Measurements from ENCODE around the gene ZDHHC21. TPM values are rescaled to one million over a fixed set of nuclear protein-coding genes. Genes with fewer than 3 reads are reported as not detected.
"Not testable (repeated sequence)": the region's sequence is repeated elsewhere in the genome, so short reads cannot be mapped to it uniquely, and the experiment has no call there.

Gene ZDHHC21
- total RNA-seq, 2 experiments from 2014 or later, result 5.1 to 6.7 TPM

DNA sequence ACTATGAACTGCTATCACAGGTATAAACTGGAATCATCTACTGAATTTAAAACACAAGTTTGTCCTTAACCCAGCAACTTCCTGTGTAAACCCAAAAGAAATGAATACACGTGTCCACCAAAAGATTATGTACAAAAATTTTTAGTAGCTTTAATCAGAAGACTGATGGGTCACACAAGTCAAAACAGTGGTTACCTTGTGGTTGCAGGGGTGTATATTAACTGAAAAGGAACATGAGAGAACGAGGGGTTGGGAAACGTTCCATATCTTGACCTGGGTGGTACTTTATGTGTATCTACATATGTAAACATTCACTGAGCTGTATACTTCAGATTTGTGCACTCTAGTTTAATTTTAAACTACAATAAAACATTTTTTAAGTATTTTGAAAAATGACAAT, 18.6 kb downstream of the ZDHHC21 start:
- no peaks in the 10 kb centered on the region for H3K9me3 Mint-ChIP-seq
- intact Hi-C loops (cut with micrococcal nuclease), result loop anchor here (5.0 kb wide), 1 partner anchor 347 kb away; no protein-coding TSS in a partner anchor
- no peaks in the 10 kb centered on the region for H3K27me3 Mint-ChIP-seq
- CTCF ChIA-PET, result no interaction called here
- H3K27ac Mint-ChIP-seq, result no peak overlapping the region
- no peak overlapping the region for H3K4me3 Mint-ChIP-seq
- no peak for DNase-seq
- peaks cover 13% of the 10 kb centered on the region for H3K4me1 Mint-ChIP-seq (ENCODE audit: low read depth)
- POLR2A ChIA-PET, result no interaction called here
- peaks cover 29% of the 10 kb centered on the region for H3K36me3 Mint-ChIP-seq

DNA sequence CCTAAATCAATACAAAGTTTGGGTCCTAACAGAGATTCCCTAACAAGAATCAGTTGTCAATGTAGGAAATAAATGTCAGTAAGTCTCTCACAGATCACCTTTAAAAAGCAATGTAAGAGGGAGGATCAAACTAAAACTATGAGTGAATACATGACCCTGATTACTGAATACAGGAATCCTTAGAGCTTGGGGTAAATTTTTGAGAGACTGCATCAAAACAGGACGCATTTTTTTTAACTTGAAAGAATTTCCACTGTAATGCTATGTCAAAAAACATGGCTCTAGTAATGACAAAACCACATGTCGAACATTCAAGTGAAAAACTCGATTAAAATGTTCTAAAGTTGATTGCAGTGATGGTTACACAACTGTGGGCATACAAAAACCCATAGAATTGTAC, 21.9 kb downstream of the ZDHHC21 start:
- Mint-ChIP-seq H3K9me3 (no peaks in the 10 kb centered on the region), H3K36me3 (peaks cover 17% of the 10 kb centered on the region), H3K4me3 (no peak overlapping the region), H3K27me3 (no peaks in the 10 kb centered on the region), H3K4me1 (ENCODE audit: low read depth) (peaks cover 13% of the 10 kb centered on the region), H3K27ac (no peak overlapping the region)
- POLR2A ChIA-PET, result no interaction called here
- no peak for DNase-seq
- CTCF ChIA-PET, result interaction anchor here (1.7 kb wide), 1 partner anchor 10 kb away, joined by 7 read pairs; no protein-coding TSS in a partner anchor
- intact Hi-C loops (cut with micrococcal nuclease), result loop anchor here (2.0 to 5.0 kb wide), 3 partner anchors 19 to 557 kb away; no protein-coding TSS in a partner anchor

GRCh38 chr9:14670718-14671117, 22.5 kb downstream of the ZDHHC21 start:
- Mint-ChIP-seq H3K27me3 (no peaks in the 10 kb centered on the region), H3K27ac (peak overlapping the region; percentile 69), H3K36me3 (peaks cover 12% of the 10 kb centered on the region), H3K4me3 (no peak overlapping the region), H3K4me1 (ENCODE audit: low read depth) (peaks cover 13% of the 10 kb centered on the region), H3K9me3 (no peaks in the 10 kb centered on the region)
- intact Hi-C loops (cut with micrococcal nuclease), result loop anchor here (2.0 to 5.0 kb wide), 3 partner anchors 20 to 558 kb away; no protein-coding TSS in a partner anchor
- POLR2A ChIA-PET, result no interaction called here
- CTCF ChIA-PET, result interaction anchor here (1.7 kb wide), 1 partner anchor 9 kb away, joined by 7 read pairs; no protein-coding TSS in a partner anchor
- no peak for DNase-seq

GRCh38 chr9:14664022-14664421, 29.2 kb downstream of the ZDHHC21 start:
- H3K4me3 Mint-ChIP-seq; DNase-seq; H3K27me3 Mint-ChIP-seq; POLR2A ChIA-PET; H3K9me3 Mint-ChIP-seq; H3K27ac Mint-ChIP-seq; CTCF ChIA-PET; H3K4me1 Mint-ChIP-seq (ENCODE audit: low read depth): not testable (repeated sequence)
- intact Hi-C loops (cut with micrococcal nuclease), result loop anchor here (5.0 kb wide), 1 partner anchor 47 kb away; no protein-coding TSS in a partner anchor
- peaks cover 13% of the 10 kb centered on the region for H3K36me3 Mint-ChIP-seq

DNA sequence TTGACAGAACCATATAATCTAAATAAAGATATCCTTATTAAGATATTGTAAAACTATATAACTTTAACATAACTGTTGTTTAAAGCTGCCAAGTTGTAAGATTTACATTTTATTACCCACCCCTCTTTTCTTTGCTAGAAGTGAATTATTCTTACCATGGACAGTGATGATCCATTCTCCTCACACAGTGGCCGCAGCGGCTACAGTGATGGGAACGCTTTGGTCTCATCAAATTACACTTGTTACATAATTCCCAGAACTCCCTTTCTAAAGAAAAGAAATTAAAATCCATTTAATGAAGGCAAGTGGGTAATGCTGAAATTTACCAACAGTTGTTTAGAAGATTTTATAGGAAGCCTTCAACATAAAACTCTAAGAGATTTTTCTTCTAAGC, 31.2 kb downstream of the ZDHHC21 start:
- Mint-ChIP-seq H3K9me3 (no peaks in the 10 kb centered on the region), H3K27ac (no peak overlapping the region), H3K36me3 (peaks cover 28% of the 10 kb centered on the region), H3K4me1 (ENCODE audit: low read depth) (no peaks in the 10 kb centered on the region), H3K27me3 (no peaks in the 10 kb centered on the region), H3K4me3 (no peak overlapping the region)
- no peak for DNase-seq
- ChIA-PET CTCF (interaction anchor here (0.7 to 1.4 kb wide), 10 partner anchors 8 to 262 kb away, joined by 3 to 7 read pairs (median 4); no protein-coding TSS in a partner anchor), POLR2A (no interaction called here)
- intact Hi-C loops (cut with micrococcal nuclease), result loop anchor here (5.0 kb wide), 1 partner anchor 45 kb away; no protein-coding TSS in a partner anchor

DNA sequence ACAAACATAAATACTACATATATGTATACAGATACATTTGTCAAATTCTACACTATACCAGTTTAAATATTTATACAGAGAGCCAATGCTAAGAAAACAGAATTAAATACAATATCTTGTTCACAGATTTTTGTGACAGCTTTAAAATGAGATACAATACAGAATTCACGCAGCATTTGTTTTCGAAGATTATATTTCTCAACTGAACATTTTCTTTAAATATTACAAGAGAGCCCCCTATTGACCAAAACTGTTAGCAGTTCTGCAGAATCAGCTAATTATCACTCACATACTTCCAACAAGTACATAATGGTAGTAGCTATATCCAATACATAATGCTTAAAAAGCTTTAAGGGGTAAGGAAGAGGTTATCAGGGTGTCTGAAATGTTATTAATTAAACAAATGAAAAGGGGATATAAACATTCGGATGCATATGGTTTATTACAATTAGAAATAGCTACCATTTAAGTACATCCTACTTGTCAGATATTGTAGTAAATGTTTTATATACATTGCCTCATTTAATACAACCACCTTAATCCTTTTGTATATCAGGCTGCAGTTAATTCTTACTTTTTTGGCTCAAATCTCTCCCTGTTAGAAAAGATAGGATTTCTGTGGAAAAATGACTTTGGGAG, 31.7 kb downstream of the ZDHHC21 start:
- peaks cover 33% of the 10 kb centered on the region for H3K36me3 Mint-ChIP-seq
- H3K4me3 Mint-ChIP-seq, result no peak overlapping the region
- no peaks in the 10 kb centered on the region for H3K27me3 Mint-ChIP-seq
- ChIA-PET CTCF (interaction anchor here (0.6 to 1.4 kb wide), 14 partner anchors 9 to 772 kb away, joined by 3 to 7 read pairs (median 4); no protein-coding TSS in a partner anchor), POLR2A (no interaction called here)
- DNase-seq, result no peak
- no peak overlapping the region for H3K27ac Mint-ChIP-seq
- intact Hi-C loops (cut with micrococcal nuclease), result loop anchor here (5.0 kb wide), 1 partner anchor 44 kb away; no protein-coding TSS in a partner anchor
- peaks cover 3% of the 10 kb centered on the region for H3K9me3 Mint-ChIP-seq
- no peaks in the 10 kb centered on the region for H3K4me1 Mint-ChIP-seq (ENCODE audit: low read depth)

DNA sequence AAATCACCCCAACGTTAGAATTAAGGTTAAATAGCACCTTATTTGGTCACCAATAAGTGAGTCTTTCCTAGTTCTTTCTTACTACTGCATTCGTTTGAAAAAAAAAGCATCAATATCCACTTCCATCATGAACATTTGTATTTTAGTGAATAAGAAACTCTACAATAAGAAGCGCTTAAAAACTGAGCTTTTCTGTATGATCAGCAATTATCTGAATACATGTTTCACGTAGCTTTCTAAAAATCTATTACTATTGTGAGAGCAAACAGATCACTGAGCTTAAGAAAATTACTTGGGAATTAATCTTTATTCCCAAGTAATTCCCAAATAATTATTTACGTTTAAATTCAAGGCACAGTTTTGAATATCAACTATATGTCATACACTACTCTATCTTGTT, 32.5 kb downstream of the ZDHHC21 start:
- H3K27me3 Mint-ChIP-seq, result no peaks in the 10 kb centered on the region
- H3K36me3 Mint-ChIP-seq, result peaks cover 40% of the 10 kb centered on the region
- no peak overlapping the region for H3K27ac Mint-ChIP-seq
- no peak for DNase-seq
- H3K4me1 Mint-ChIP-seq (ENCODE audit: low read depth), result no peaks in the 10 kb centered on the region
- peaks cover 4% of the 10 kb centered on the region for H3K9me3 Mint-ChIP-seq
- ChIA-PET POLR2A (no interaction called here), CTCF (interaction anchor here (1.2 to 1.4 kb wide), 7 partner anchors 40 to 192 kb away, joined by 3 to 6 read pairs (median 5); no protein-coding TSS in a partner anchor)
- intact Hi-C loops (cut with micrococcal nuclease), result loop anchor here (5.0 kb wide), 1 partner anchor 43 kb away; no protein-coding TSS in a partner anchor
- H3K4me3 Mint-ChIP-seq, result no peak overlapping the region

DNA sequence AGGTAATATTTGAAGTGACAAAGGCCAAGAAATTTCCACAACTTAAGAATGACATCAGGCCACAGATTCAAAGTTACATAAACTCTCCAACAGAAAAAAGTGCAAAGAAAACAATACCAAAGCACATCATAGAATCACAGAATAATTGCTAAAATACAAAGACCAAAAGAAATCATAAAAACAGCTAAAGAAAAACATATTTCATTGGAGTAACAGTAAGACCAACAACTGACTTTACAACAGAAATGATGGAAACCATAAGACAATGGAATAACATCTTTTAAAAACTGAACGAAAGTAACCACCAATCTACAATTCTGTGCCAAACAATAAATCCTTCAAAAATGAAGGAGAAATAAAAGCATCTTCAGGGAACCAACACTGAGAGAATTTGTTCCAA, 38.3 kb downstream of the ZDHHC21 start:
- DNase-seq, result no peak
- intact Hi-C loops (cut with micrococcal nuclease), result no loop called here
- ChIA-PET POLR2A (no interaction called here), CTCF (no interaction called here)
- Mint-ChIP-seq H3K4me1 (ENCODE audit: low read depth) (no peaks in the 10 kb centered on the region), H3K36me3 (peaks cover 54% of the 10 kb centered on the region), H3K27ac (no peak overlapping the region), H3K27me3 (no peaks in the 10 kb centered on the region), H3K4me3 (no peak overlapping the region), H3K9me3 (peaks cover 22% of the 10 kb centered on the region)

DNA sequence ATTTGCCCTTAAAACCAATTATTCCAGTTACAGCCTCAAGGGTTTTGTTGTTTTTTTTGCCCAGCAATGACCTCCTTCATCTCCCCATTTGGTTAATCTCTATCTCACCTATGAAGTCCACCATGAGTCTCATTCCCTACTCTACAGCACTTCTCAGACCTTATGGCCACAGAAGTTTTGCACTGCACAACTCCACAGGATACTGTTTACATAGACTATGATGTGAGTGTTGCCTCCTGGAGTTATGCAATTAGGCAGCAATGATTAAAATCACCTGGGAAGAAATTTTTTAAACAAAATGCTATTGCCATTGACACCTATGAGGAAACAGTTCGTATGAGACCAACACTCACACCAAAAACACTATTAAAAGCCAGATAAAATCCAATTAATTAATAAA, 39.7 kb downstream of the ZDHHC21 start:
- Mint-ChIP-seq H3K4me3 (no peak overlapping the region), H3K27me3 (no peaks in the 10 kb centered on the region), H3K27ac (no peak overlapping the region), H3K4me1 (ENCODE audit: low read depth) (no peaks in the 10 kb centered on the region), H3K36me3 (peaks cover 43% of the 10 kb centered on the region), H3K9me3 (peaks cover 22% of the 10 kb centered on the region)
- no peak for DNase-seq
- ChIA-PET CTCF (no interaction called here), POLR2A (no interaction called here)
- intact Hi-C loops (cut with micrococcal nuclease), result no loop called here

- Mint-ChIP-seq H3K4me1 (ENCODE audit: low read depth) (no peaks in the 10 kb centered on the region), H3K9me3 (peaks cover 22% of the 10 kb centered on the region), H3K27me3 (no peaks in the 10 kb centered on the region), H3K36me3 (peaks cover 39% of the 10 kb centered on the region), H3K27ac (no peak overlapping the region), H3K4me3 (no peak overlapping the region)
- intact Hi-C loops (cut with micrococcal nuclease), result no loop called here
- CTCF ChIA-PET, result interaction anchor here (1.0 kb wide), 1 partner anchor 36 kb away, joined by 3 read pairs; no protein-coding TSS in a partner anchor
- POLR2A ChIA-PET, result no interaction called here
- no peak for DNase-seq
These were observed 40.4 kb downstream of the ZDHHC21 start for GRCh38 chr9:14652729-14653377.

GRCh38 chr9:14650596-14650995, 42.6 kb downstream of the ZDHHC21 start:
- H3K27me3 Mint-ChIP-seq, result no peaks in the 10 kb centered on the region
- CTCF ChIA-PET, result no interaction called here
- no peaks in the 10 kb centered on the region for H3K4me1 Mint-ChIP-seq (ENCODE audit: low read depth)
- H3K36me3 Mint-ChIP-seq, result peaks cover 21% of the 10 kb centered on the region
- no peak overlapping the region for H3K27ac Mint-ChIP-seq
- no peak overlapping the region for H3K4me3 Mint-ChIP-seq
- POLR2A ChIA-PET, result no interaction called here
- intact Hi-C loops (cut with micrococcal nuclease), result no loop called here
- H3K9me3 Mint-ChIP-seq, result peaks cover 17% of the 10 kb centered on the region
- no peak for DNase-seq

GRCh38 chr9:14645648-14646047, 47.6 kb downstream of the ZDHHC21 start:
- Mint-ChIP-seq H3K36me3 (peaks cover 2% of the 10 kb centered on the region), H3K27ac (no peak overlapping the region), H3K4me1 (ENCODE audit: low read depth) (peaks cover 4% of the 10 kb centered on the region), H3K9me3 (no peaks in the 10 kb centered on the region), H3K4me3 (no peak overlapping the region), H3K27me3 (no peaks in the 10 kb centered on the region)
- intact Hi-C loops (cut with micrococcal nuclease), result no loop called here
- CTCF ChIA-PET, result no interaction called here
- DNase-seq, result no peak
- POLR2A ChIA-PET, result no interaction called here
